ENCODE data around the gene GPR35.
"Not testable (repeated sequence)": the region's sequence is repeated elsewhere in the genome, so short reads cannot be mapped to it uniquely, and the experiment has no call there.

Gene GPR35

DNA sequence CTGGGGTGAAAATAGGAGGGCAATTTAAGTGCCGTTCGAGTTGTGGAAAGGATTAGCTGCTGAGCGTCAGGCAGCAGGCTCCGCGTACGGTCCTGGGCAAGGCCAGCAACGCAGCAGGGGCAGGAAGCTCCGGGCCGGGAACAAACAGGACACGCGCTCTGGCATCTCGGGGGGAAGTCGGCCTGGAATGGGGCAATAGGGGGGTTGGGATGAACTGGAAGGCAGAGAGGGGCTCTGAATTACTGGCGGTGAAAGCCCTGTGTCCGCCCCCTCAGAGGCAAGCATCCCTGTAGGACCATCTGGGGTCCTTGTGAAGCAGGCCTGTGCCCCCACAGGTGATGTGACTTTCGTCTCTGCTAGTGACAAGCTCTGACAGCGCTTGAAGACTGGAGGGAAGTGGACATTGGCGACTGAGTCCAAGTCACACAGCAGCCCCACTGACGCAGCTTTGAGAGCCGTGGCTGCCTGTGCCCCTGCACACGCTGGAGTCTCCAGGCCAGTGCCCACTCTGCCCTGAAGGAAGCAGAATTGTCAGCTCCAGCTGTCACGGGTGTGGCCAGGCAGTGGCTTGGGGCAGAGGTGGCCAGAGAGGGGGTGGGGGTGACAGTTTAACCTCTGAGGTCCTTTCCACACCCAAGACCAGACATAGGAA is 22.3 kb downstream of the GPR35 start:
- Mint-ChIP-seq H3K9me3 (peaks cover 10% of the 10 kb centered on the region), H3K27me3 (peaks cover 60% of the 10 kb centered on the region), H3K4me1 (ENCODE audit: low read depth) (peaks cover 31% of the 10 kb centered on the region), H3K4me3 (no peak overlapping the region), H3K36me3 (ENCODE audit: low read depth) (no peaks in the 10 kb centered on the region), H3K27ac (no peak overlapping the region)
- intact Hi-C loops (cut with micrococcal nuclease): no loop called here

- intact Hi-C loops (cut with micrococcal nuclease): no loop called here
- peaks cover 63% of the 10 kb centered on the region for H3K27me3 Mint-ChIP-seq
- peaks cover 10% of the 10 kb centered on the region for H3K9me3 Mint-ChIP-seq
- no peak overlapping the region for H3K27ac Mint-ChIP-seq
- no peak overlapping the region for H3K4me3 Mint-ChIP-seq
- H3K4me1 Mint-ChIP-seq (ENCODE audit: low read depth): peaks cover 31% of the 10 kb centered on the region
- H3K36me3 Mint-ChIP-seq (ENCODE audit: low read depth): no peaks in the 10 kb centered on the region
These were observed 22.9 kb downstream of the GPR35 start for GRCh38 chr2:240648155-240648649.

DNA sequence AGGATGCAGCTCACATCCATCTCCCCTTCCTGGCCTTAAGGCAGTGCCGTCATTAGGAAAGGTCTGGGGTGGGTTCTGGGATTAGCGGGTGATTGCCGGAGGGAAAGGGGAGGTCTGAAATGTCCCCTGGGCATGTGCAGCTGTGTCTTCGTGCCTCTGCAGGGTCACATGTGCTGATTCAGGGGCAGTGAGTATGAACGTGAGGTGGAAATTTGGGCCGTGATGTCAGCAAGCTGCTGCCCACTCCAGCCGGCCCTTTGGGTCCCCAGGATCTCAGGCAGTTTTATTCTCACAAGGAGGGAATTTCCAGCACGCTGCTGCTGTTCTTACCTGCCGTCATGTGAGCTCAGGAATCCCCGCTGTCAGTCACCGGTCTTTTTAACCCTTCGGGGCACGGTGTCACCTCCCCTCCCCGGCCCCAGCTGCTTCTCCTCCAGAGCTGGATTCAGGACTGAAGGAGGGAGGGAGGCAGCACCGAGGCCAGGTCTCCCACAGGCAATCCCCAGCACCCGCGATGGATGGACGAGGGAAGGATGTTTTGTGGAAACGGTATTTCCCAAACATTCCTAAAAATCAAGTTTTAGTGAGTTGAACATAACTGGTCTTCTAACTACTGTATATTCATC is 23.5 kb downstream of the GPR35 start:
- H3K9me3 Mint-ChIP-seq: peaks cover 10% of the 10 kb centered on the region
- intact Hi-C loops (cut with micrococcal nuclease): no loop called here

DNA sequence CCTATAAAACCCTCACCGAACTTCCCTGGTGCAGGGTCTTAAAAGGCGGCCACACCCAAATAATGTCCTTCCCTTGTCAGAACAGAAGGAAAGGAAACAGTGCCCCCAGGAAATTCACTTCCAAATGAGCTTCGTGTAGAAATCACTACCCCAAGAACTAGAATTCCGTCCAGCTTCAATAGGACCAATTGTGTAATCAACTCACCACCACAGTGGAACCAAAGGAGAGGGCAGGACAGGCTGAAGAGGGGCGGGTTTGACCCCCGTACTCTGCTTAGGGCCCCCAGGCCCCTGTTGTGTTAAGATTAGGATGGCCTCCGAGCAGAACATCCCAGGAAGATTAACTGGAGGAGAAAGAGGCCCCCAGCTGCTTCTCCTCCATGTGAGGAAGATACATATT is 24.1 kb downstream of the GPR35 start:
- no peak overlapping the region for H3K27ac Mint-ChIP-seq
- peaks cover 63% of the 10 kb centered on the region for H3K27me3 Mint-ChIP-seq
- H3K9me3 Mint-ChIP-seq: peaks cover 10% of the 10 kb centered on the region
- no peak overlapping the region for H3K4me3 Mint-ChIP-seq
- peaks cover 26% of the 10 kb centered on the region for H3K4me1 Mint-ChIP-seq (ENCODE audit: low read depth)
- H3K36me3 Mint-ChIP-seq (ENCODE audit: low read depth): no peaks in the 10 kb centered on the region
- intact Hi-C loops (cut with micrococcal nuclease): no loop called here

More for the DNA sequence above, 23.5 kb downstream of the GPR35 start:
- H3K4me1 Mint-ChIP-seq (ENCODE audit: low read depth): peaks cover 26% of the 10 kb centered on the region
- no peak overlapping the region for H3K4me3 Mint-ChIP-seq
- H3K36me3 Mint-ChIP-seq (ENCODE audit: low read depth): no peaks in the 10 kb centered on the region
- no peak overlapping the region for H3K27ac Mint-ChIP-seq
- H3K27me3 Mint-ChIP-seq: peaks cover 63% of the 10 kb centered on the region

GRCh38 chr2:240650254-240650965 is 25.1 kb downstream of the GPR35 start:
- no peak overlapping the region for H3K4me3 Mint-ChIP-seq
- intact Hi-C loops (cut with micrococcal nuclease): no loop called here
- H3K27me3 Mint-ChIP-seq: peaks cover 68% of the 10 kb centered on the region
- peaks cover 34% of the 10 kb centered on the region for H3K4me1 Mint-ChIP-seq (ENCODE audit: low read depth)
- no peaks in the 10 kb centered on the region for H3K36me3 Mint-ChIP-seq (ENCODE audit: low read depth)
- H3K27ac Mint-ChIP-seq: no peak overlapping the region
- H3K9me3 Mint-ChIP-seq: peaks cover 10% of the 10 kb centered on the region

GRCh38 chr2:240651185-240651584 is 25.9 kb downstream of the GPR35 start:
- Mint-ChIP-seq H3K27ac (no peak overlapping the region), H3K27me3 (peaks cover 68% of the 10 kb centered on the region), H3K36me3 (ENCODE audit: low read depth) (no peaks in the 10 kb centered on the region), H3K9me3 (peaks cover 10% of the 10 kb centered on the region), H3K4me3 (no peak overlapping the region), H3K4me1 (ENCODE audit: low read depth) (peaks cover 33% of the 10 kb centered on the region)
- intact Hi-C loops (cut with micrococcal nuclease): no loop called here

- H3K27ac Mint-ChIP-seq: no peak overlapping the region
- H3K4me1 Mint-ChIP-seq (ENCODE audit: low read depth): peaks cover 24% of the 10 kb centered on the region
These were observed 30.9 kb downstream of the GPR35 start for GRCh38 chr2:240655931-240656886.

DNA sequence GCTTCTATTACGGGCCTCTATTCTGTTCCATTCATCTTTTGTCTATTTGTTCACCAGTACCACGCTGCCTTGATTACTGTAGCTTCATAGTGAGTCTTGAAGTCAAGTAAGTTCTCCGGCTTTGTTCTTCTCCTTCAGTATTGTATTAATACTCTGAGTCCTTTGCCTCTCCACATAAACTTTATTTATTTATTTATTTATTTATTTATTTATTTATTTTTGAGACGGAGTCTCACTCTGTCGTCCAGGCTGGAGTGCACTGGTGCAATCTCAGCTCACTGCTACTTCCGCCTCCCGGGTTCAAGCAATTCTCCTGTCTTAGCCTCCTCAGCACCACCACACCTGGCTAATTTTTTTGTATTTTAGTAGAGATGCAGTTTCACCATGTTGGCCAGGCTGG is 34.6 kb downstream of the GPR35 start:
- H3K27ac Mint-ChIP-seq; H3K36me3 Mint-ChIP-seq (ENCODE audit: low read depth); H3K9me3 Mint-ChIP-seq; H3K4me3 Mint-ChIP-seq; intact Hi-C loops (cut with micrococcal nuclease): not testable (repeated sequence)
- Mint-ChIP-seq H3K27me3 (peaks cover 48% of the 10 kb centered on the region), H3K4me1 (ENCODE audit: low read depth) (peaks cover 26% of the 10 kb centered on the region)

More at GRCh38 chr2:240655931-240656886, 30.9 kb downstream of the GPR35 start:
- Mint-ChIP-seq H3K36me3 (ENCODE audit: low read depth) (no peaks in the 10 kb centered on the region), H3K4me3 (no peak overlapping the region), H3K9me3 (peaks cover 7% of the 10 kb centered on the region), H3K27me3 (peaks cover 63% of the 10 kb centered on the region)
- intact Hi-C loops (cut with micrococcal nuclease): no loop called here

GRCh38 chr2:240662681-240663080 is 37.4 kb downstream of the GPR35 start:
- intact Hi-C loops (cut with micrococcal nuclease): no loop called here
- no peaks in the 10 kb centered on the region for H3K36me3 Mint-ChIP-seq (ENCODE audit: low read depth)
- H3K27me3 Mint-ChIP-seq: peaks cover 52% of the 10 kb centered on the region
- no peaks in the 10 kb centered on the region for H3K9me3 Mint-ChIP-seq
- no peak overlapping the region for H3K4me3 Mint-ChIP-seq
- peaks cover 9% of the 10 kb centered on the region for H3K4me1 Mint-ChIP-seq (ENCODE audit: low read depth)
- H3K27ac Mint-ChIP-seq: no peak overlapping the region

GRCh38 chr2:240663546-240664190 is 38.4 kb downstream of the GPR35 start:
- H3K4me1 Mint-ChIP-seq (ENCODE audit: low read depth): peaks cover 9% of the 10 kb centered on the region
- H3K27me3 Mint-ChIP-seq: peaks cover 47% of the 10 kb centered on the region
- no peaks in the 10 kb centered on the region for H3K9me3 Mint-ChIP-seq
- intact Hi-C loops (cut with micrococcal nuclease): no loop called here
- H3K4me3 Mint-ChIP-seq: no peak overlapping the region
- H3K27ac Mint-ChIP-seq: no peak overlapping the region
- no peaks in the 10 kb centered on the region for H3K36me3 Mint-ChIP-seq (ENCODE audit: low read depth)

DNA sequence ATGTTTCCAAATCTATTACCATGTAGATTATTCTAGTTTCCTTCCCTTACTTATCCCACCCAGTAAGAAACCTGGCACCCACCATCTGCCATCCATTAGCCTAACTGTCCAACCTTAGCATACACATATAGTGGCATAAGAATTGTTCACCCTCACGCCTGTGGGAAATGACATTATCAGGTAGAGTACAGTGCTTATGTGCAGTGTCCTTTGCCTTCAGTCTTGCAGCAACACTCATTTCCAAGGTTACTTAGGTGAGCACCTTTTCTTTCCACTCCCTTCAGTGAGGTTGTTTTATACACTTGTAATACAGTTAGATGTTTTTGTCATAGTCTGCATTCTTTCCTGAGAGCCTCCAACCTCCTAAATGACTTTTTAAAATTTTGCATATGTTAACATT is 39.3 kb downstream of the GPR35 start:
- Mint-ChIP-seq H3K9me3 (no peaks in the 10 kb centered on the region), H3K4me3 (no peak overlapping the region), H3K4me1 (ENCODE audit: low read depth) (peaks cover 9% of the 10 kb centered on the region), H3K27me3 (peaks cover 42% of the 10 kb centered on the region), H3K27ac (no peak overlapping the region), H3K36me3 (ENCODE audit: low read depth) (no peaks in the 10 kb centered on the region)
- intact Hi-C loops (cut with micrococcal nuclease): no loop called here

DNA sequence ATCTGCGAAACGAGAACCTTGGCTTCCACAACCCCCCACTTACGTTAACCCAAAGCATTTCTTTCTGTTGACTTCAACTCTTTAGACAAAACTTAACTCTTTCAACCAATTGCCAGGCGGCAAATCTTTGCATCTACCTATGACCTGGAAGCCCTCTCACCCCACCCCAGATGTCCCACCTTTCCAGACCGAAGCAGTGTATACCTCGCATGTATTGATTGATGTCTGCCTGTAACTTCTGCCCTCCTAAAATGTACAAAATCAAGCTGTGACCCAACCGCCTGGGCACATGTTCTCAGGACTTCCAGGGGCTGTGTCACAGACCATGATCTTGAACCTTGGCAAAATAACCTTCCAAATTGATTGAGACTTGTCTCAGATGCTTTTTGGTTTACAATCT is 45.1 kb downstream of the GPR35 start:
- no peaks in the 10 kb centered on the region for H3K9me3 Mint-ChIP-seq
- no peak overlapping the region for H3K4me3 Mint-ChIP-seq
- intact Hi-C loops (cut with micrococcal nuclease): no loop called here
- H3K36me3 Mint-ChIP-seq (ENCODE audit: low read depth): no peaks in the 10 kb centered on the region
- H3K27ac Mint-ChIP-seq: no peak overlapping the region
- peaks cover 5% of the 10 kb centered on the region for H3K4me1 Mint-ChIP-seq (ENCODE audit: low read depth)
- H3K27me3 Mint-ChIP-seq: peaks cover 60% of the 10 kb centered on the region

DNA sequence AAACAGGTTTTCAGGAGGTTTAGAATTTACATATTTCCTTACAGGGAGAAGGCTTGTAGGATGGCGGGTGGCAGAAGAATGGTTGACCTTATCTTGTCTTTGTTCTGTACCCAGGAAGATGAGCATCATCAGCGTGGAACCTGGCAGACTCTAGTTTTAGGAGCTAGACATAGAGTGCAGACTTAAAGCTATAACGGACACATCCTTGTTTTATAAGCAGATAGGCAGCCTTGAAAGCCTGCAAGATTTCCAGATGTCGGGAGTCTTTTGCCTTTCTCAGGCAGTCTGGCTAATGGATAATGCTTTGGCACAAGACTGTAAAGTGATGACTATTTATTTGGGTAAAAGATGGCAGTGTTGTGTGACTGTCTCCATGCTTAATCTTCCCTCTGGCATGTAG is 45.7 kb downstream of the GPR35 start:
- Mint-ChIP-seq H3K4me3 (no peak overlapping the region), H3K9me3 (no peaks in the 10 kb centered on the region), H3K4me1 (ENCODE audit: low read depth) (peaks cover 5% of the 10 kb centered on the region), H3K36me3 (ENCODE audit: low read depth) (no peaks in the 10 kb centered on the region), H3K27ac (no peak overlapping the region), H3K27me3 (peaks cover 60% of the 10 kb centered on the region)
- intact Hi-C loops (cut with micrococcal nuclease): no loop called here

Data from dendritic cell treated with granulocyte-macrophage colony-stimulating factor and Interleukin-4, amounts not matched to agents 40 ng/mL and 50 ng/mL, for 4 days (primary cell).